ENCODE results near the gene VAX1.

VAX1 gene

GRCh38 chr10:117169480-117169879, 31.4 kb upstream of the VAX1 start:
- Histone ChIP-seq H2BK120ac (ENCODE audit: low read depth, low read length) (no peak overlapping the region), H3K79me1 (ENCODE audit: low read length) (no peaks in the 10 kb centered on the region), H3K23ac (ENCODE audit: low read length) (no peak overlapping the region), H3K27ac (ENCODE audit: low read depth, low read length) (no peak overlapping the region), H3K4me3 (ENCODE audit: low read length) (no peak overlapping the region), H3K4ac (ENCODE audit: low read depth, low read length) (no peak overlapping the region), H2AK5ac (ENCODE audit: low read length) (no peak overlapping the region), H3K79me2 (ENCODE audit: control insufficient read depth, insufficient read depth, low read length) (no peaks in the 10 kb centered on the region), H2BK5ac (ENCODE audit: low read length) (no peak overlapping the region), H3K18ac (ENCODE audit: low read length) (no peak overlapping the region), H3K4me2 (ENCODE audit: low read length) (no peak overlapping the region), H4K8ac (ENCODE audit: low read depth, low read length) (no peak overlapping the region), H2BK15ac (replicated peaks; ENCODE audit: low read depth) (no peak overlapping the region), H3K9ac (ENCODE audit: low read length) (no peak overlapping the region), H3K27me3 (ENCODE audit: insufficient read depth, low read length, poor library complexity) (peaks cover 50% of the 10 kb centered on the region), H4K5ac (ENCODE audit: low read length) (no peak overlapping the region), H3K56ac (ENCODE audit: low read length) (no peak overlapping the region), H3K4me1 (ENCODE audit: control insufficient read depth, low read depth, low read length) (no peaks in the 10 kb centered on the region), H3K36me3 (ENCODE audit: control insufficient read depth, insufficient read depth, low read length) (no peaks in the 10 kb centered on the region)
- DNase-seq = no peak
- no CpG with 5 or more reads among the region's 2 CpGs for WGBS (ENCODE audit: extremely low coverage, insufficient coverage, low lambda C conversion rate)

- H2BK5ac ChIP-seq (ENCODE audit: low read length) = no peak overlapping the region
- no peaks in the 10 kb centered on the region for H3K36me3 ChIP-seq (ENCODE audit: control insufficient read depth, insufficient read depth, low read length)
- H3K4ac ChIP-seq (ENCODE audit: low read depth, low read length) = no peak overlapping the region
- DNase-seq = no peak
- no peak overlapping the region for H3K4me2 ChIP-seq (ENCODE audit: low read length)
- H3K79me2 ChIP-seq (ENCODE audit: control insufficient read depth, insufficient read depth, low read length) = no peaks in the 10 kb centered on the region
- no peaks in the 10 kb centered on the region for H3K4me1 ChIP-seq (ENCODE audit: control insufficient read depth, low read depth, low read length)
- no peak overlapping the region for H3K27ac ChIP-seq (ENCODE audit: low read depth, low read length)
- H2AK5ac ChIP-seq (ENCODE audit: low read length) = no peak overlapping the region
- no peak overlapping the region for H3K4me3 ChIP-seq (ENCODE audit: low read length)
- no peak overlapping the region for H4K5ac ChIP-seq (ENCODE audit: low read length)
- peaks cover 58% of the 10 kb centered on the region for H3K27me3 ChIP-seq (ENCODE audit: insufficient read depth, low read length, poor library complexity)
- H3K9ac ChIP-seq (ENCODE audit: low read length) = no peak overlapping the region
- no peak overlapping the region for H2BK15ac ChIP-seq (replicated peaks; ENCODE audit: low read depth)
- no peak overlapping the region for H3K18ac ChIP-seq (ENCODE audit: low read length)
- no CpG with 5 or more reads among the region's 25 CpGs for WGBS (ENCODE audit: extremely low coverage, insufficient coverage, low lambda C conversion rate)
- no peaks in the 10 kb centered on the region for H3K79me1 ChIP-seq (ENCODE audit: low read length)
- no peak overlapping the region for H3K23ac ChIP-seq (ENCODE audit: low read length)
- no peak overlapping the region for H2BK120ac ChIP-seq (ENCODE audit: low read depth, low read length)
- no peak overlapping the region for H4K8ac ChIP-seq (ENCODE audit: low read depth, low read length)
- no peak overlapping the region for H3K56ac ChIP-seq (ENCODE audit: low read length)
Observed at GRCh38 chr10:117168729-117169128, 30.7 kb upstream of the VAX1 start.

GRCh38 chr10:117167789-117168674, 30.0 kb upstream of the VAX1 start:
- Histone ChIP-seq H3K23ac (ENCODE audit: low read length) (no peak overlapping the region), H3K4me3 (ENCODE audit: low read length) (peak overlapping the region; percentile 34), H2BK5ac (ENCODE audit: low read length) (no peak overlapping the region), H3K79me2 (ENCODE audit: control insufficient read depth, insufficient read depth, low read length) (no peaks in the 10 kb centered on the region), H3K79me1 (ENCODE audit: low read length) (no peaks in the 10 kb centered on the region), H3K4ac (ENCODE audit: low read depth, low read length) (no peak overlapping the region), H2BK15ac (replicated peaks; ENCODE audit: low read depth) (no peak overlapping the region), H3K18ac (ENCODE audit: low read length) (no peak overlapping the region), H4K5ac (ENCODE audit: low read length) (no peak overlapping the region), H3K56ac (ENCODE audit: low read length) (peak overlapping the region; percentile 92), H3K4me1 (ENCODE audit: control insufficient read depth, low read depth, low read length) (no peaks in the 10 kb centered on the region), H2AK5ac (ENCODE audit: low read length) (no peak overlapping the region), H2BK120ac (ENCODE audit: low read depth, low read length) (no peak overlapping the region), H3K4me2 (ENCODE audit: low read length) (peak overlapping the region; percentile 94), H3K27ac (ENCODE audit: low read depth, low read length) (no peak overlapping the region), H3K27me3 (ENCODE audit: insufficient read depth, low read length, poor library complexity) (peaks cover 60% of the 10 kb centered on the region), H4K8ac (ENCODE audit: low read depth, low read length) (no peak overlapping the region), H3K36me3 (ENCODE audit: control insufficient read depth, insufficient read depth, low read length) (no peaks in the 10 kb centered on the region), H3K9ac (ENCODE audit: low read length) (peak overlapping the region; percentile 63)
- WGBS (ENCODE audit: extremely low coverage, insufficient coverage, low lambda C conversion rate) = no CpG with 5 or more reads among the region's 75 CpGs
- peak; percentile 74 for DNase-seq

- H2BK120ac ChIP-seq (ENCODE audit: low read depth, low read length) = no peak overlapping the region
- H4K5ac ChIP-seq (ENCODE audit: low read length) = no peak overlapping the region
- DNase-seq = no peak
- no peak overlapping the region for H4K8ac ChIP-seq (ENCODE audit: low read depth, low read length)
- no peak overlapping the region for H3K18ac ChIP-seq (ENCODE audit: low read length)
- no peak overlapping the region for H2AK5ac ChIP-seq (ENCODE audit: low read length)
- peak overlapping the region; percentile 92 for H3K56ac ChIP-seq (ENCODE audit: low read length)
- H3K79me1 ChIP-seq (ENCODE audit: low read length) = no peaks in the 10 kb centered on the region
- H3K4me2 ChIP-seq (ENCODE audit: low read length) = no peak overlapping the region
- no peaks in the 10 kb centered on the region for H3K4me1 ChIP-seq (ENCODE audit: control insufficient read depth, low read depth, low read length)
- no peak overlapping the region for H3K23ac ChIP-seq (ENCODE audit: low read length)
- no peaks in the 10 kb centered on the region for H3K36me3 ChIP-seq (ENCODE audit: control insufficient read depth, insufficient read depth, low read length)
- H3K4me3 ChIP-seq (ENCODE audit: low read length) = no peak overlapping the region
- H2BK15ac ChIP-seq (replicated peaks; ENCODE audit: low read depth) = no peak overlapping the region
- H2BK5ac ChIP-seq (ENCODE audit: low read length) = no peak overlapping the region
- no CpG with 5 or more reads among the region's 21 CpGs for WGBS (ENCODE audit: extremely low coverage, insufficient coverage, low lambda C conversion rate)
- H3K27ac ChIP-seq (ENCODE audit: low read depth, low read length) = no peak overlapping the region
- H3K27me3 ChIP-seq (ENCODE audit: insufficient read depth, low read length, poor library complexity) = peaks cover 58% of the 10 kb centered on the region
- H3K79me2 ChIP-seq (ENCODE audit: control insufficient read depth, insufficient read depth, low read length) = no peaks in the 10 kb centered on the region
- H3K4ac ChIP-seq (ENCODE audit: low read depth, low read length) = no peak overlapping the region
- no peak overlapping the region for H3K9ac ChIP-seq (ENCODE audit: low read length)
Observed at GRCh38 chr10:117167346-117167788, 29.3 kb upstream of the VAX1 start.

- no peak overlapping the region for H2BK5ac ChIP-seq (ENCODE audit: low read length)
- H3K36me3 ChIP-seq (ENCODE audit: control insufficient read depth, insufficient read depth, low read length) = no peaks in the 10 kb centered on the region
- no peak overlapping the region for H2BK15ac ChIP-seq (replicated peaks; ENCODE audit: low read depth)
- no peak overlapping the region for H3K23ac ChIP-seq (ENCODE audit: low read length)
- H3K79me2 ChIP-seq (ENCODE audit: control insufficient read depth, insufficient read depth, low read length) = no peaks in the 10 kb centered on the region
- WGBS (ENCODE audit: extremely low coverage, insufficient coverage, low lambda C conversion rate) = no CpG with 5 or more reads among the region's 41 CpGs
- no peak overlapping the region for H3K4me2 ChIP-seq (ENCODE audit: low read length)
- H3K9ac ChIP-seq (ENCODE audit: low read length) = no peak overlapping the region
- H4K8ac ChIP-seq (ENCODE audit: low read depth, low read length) = no peak overlapping the region
- DNase-seq = no peak
- H3K4me1 ChIP-seq (ENCODE audit: control insufficient read depth, low read depth, low read length) = no peaks in the 10 kb centered on the region
- H4K5ac ChIP-seq (ENCODE audit: low read length) = no peak overlapping the region
- no peak overlapping the region for H3K56ac ChIP-seq (ENCODE audit: low read length)
- no peak overlapping the region for H3K4me3 ChIP-seq (ENCODE audit: low read length)
- no peaks in the 10 kb centered on the region for H3K79me1 ChIP-seq (ENCODE audit: low read length)
- no peak overlapping the region for H2BK120ac ChIP-seq (ENCODE audit: low read depth, low read length)
- no peak overlapping the region for H3K4ac ChIP-seq (ENCODE audit: low read depth, low read length)
- peaks cover 57% of the 10 kb centered on the region for H3K27me3 ChIP-seq (ENCODE audit: insufficient read depth, low read length, poor library complexity)
- no peak overlapping the region for H3K27ac ChIP-seq (ENCODE audit: low read depth, low read length)
- no peak overlapping the region for H2AK5ac ChIP-seq (ENCODE audit: low read length)
- no peak overlapping the region for H3K18ac ChIP-seq (ENCODE audit: low read length)
Observed at GRCh38 chr10:117166418-117167345, 28.6 kb upstream of the VAX1 start.

Measured in mesendoderm (in vitro differentiated cells).